Endothelial cell of umbilical vein (primary cell): ENCODE measurements around the gene CFAP61. TPM values are rescaled to one million over a fixed set of nuclear protein-coding genes. Genes with fewer than 3 reads are reported as not detected.

Experiments
- BruUV-seq: library from RNA; stranded (reverse); fragments of 400-500 nt; replicated peaks from 2 replicates; lab custom pipeline; 2021; lab: Mats Ljungman, UMichigan
- CTCF ChIA-PET: fragments of 300-600, 350-600 bp; sonication (Branson Sonifier 250); formaldehyde crosslinking; loops from one replicate; lab custom pipeline; 2021; ENCODE audit warnings: antibody characterized with exemption, inconsistent platforms; lab: Charles Lee
- POLR2A ChIA-PET: fragments of 300-600, 350-600 bp; sonication (Branson Sonifier 250); formaldehyde crosslinking; loops from one replicate; lab custom pipeline; 2021; ENCODE audit warnings: antibody characterized with exemption, inconsistent platforms; lab: Charles Lee
- DNase-seq: peaks from one replicate; pipeline ENCODE4 v3.0.0-alpha.2; 2011; ENCODE audit warnings: low read depth, low spot score
- FAIRE-seq: peaks from 2 replicates; lab custom pipeline; 2011; peaks lifted over from hg19 to GRCh38; lab: Jason Lieb, UNC
- H2AFZ ChIP-seq: 2 replicates; pipeline ENCODE4 v1.6.0; 2012; ENCODE audit warnings: low read depth, low read length, control low read depth, inconsistent platforms
- H3K27ac ChIP-seq: 2 replicates; pipeline ENCODE4 v1.5.1; 2011; ENCODE audit warnings: low read depth, mild to moderate bottlenecking, control low read depth, low read length, moderate library complexity; ENCODE audit not compliant: insufficient read depth
- H3K27me3 ChIP-seq, 2 experiments: 2 replicates each; pipeline versions ENCODE4 v1.6.0 to v1.6.1; 2011; ENCODE audit warnings: low read length in 2 of 2, mixed read lengths in 1 of 2; ENCODE audit not compliant: control insufficient read depth in 2 of 2, insufficient read depth in 2 of 2
- H3K36me3 ChIP-seq, 2 experiments: 2 replicates in 1 of 2; 3 replicates in 1 of 2; pipeline ENCODE4 v1.5.1; 2011; ENCODE audit warnings: low read length in 2 of 2, mild to moderate bottlenecking in 1 of 2, moderate library complexity in 1 of 2; ENCODE audit not compliant: control insufficient read depth in 2 of 2, insufficient read depth in 2 of 2; ENCODE audit errors: extremely low read depth in 1 of 2
- H3K4me1 ChIP-seq: 3 replicates; pipeline ENCODE4 v1.5.1; 2011; ENCODE audit warnings: mild to moderate bottlenecking, low read length; ENCODE audit not compliant: control insufficient read depth, insufficient read depth; ENCODE audit errors: extremely low read depth
- H3K4me2 ChIP-seq: 2 replicates; pipeline ENCODE4 v1.6.1; 2011; ENCODE audit warnings: low read length, control low read depth, mixed read lengths; ENCODE audit not compliant: insufficient read depth
- H3K4me3 ChIP-seq, 3 experiments: fragments of 200-600 bp in 1 of 3; sonication (generic), shearing (Covaris generic) in 1 of 3; replicated peaks in 1 of 3; 2 replicates each; pipeline ENCODE4 v1.5.1; 2011 to 2016; ENCODE audit warnings: control low read depth in 3 of 3, low read length in 3 of 3, mild to moderate bottlenecking in 2 of 3, inconsistent platforms in 1 of 3, low read depth in 1 of 3, moderate library complexity in 1 of 3; ENCODE audit not compliant: insufficient read depth in 1 of 3
- H3K79me2 ChIP-seq: 2 replicates; pipeline ENCODE4 v1.6.0; 2012; ENCODE audit warnings: low read length, inconsistent platforms; ENCODE audit not compliant: control insufficient read depth, insufficient read depth
- H3K9ac ChIP-seq: replicated peaks from 2 replicates; pipeline ENCODE3; 2011; ENCODE audit warnings: low read length, control low read depth; ENCODE audit not compliant: insufficient read depth; ENCODE audit errors: extremely low read depth
- H3K9me1 ChIP-seq: replicated peaks from 3 replicates; pipeline ENCODE4 v1.6.0; 2011; ENCODE audit warnings: mild to moderate bottlenecking, low read length; ENCODE audit not compliant: control insufficient read depth, insufficient read depth; ENCODE audit errors: extremely low read depth
- H3K9me3 ChIP-seq: replicated peaks from 2 replicates; pipeline ENCODE4 v1.5.1; 2012; ENCODE audit warnings: low read length, inconsistent platforms; ENCODE audit not compliant: control insufficient read depth, insufficient read depth
- H4K20me1 ChIP-seq: replicated peaks from 2 replicates; pipeline ENCODE3; 2011; ENCODE audit warnings: mild to moderate bottlenecking, low read length; ENCODE audit not compliant: control insufficient read depth, insufficient read depth; ENCODE audit errors: extremely low read depth
- EZH2 ChIP-seq: IDR thresholded peaks from 2 replicates; pipeline ENCODE4 v1.6.1; 2012; ENCODE audit warnings: borderline replicate concordance, low read depth, mild to moderate bottlenecking, moderate library complexity, low read length, inconsistent platforms; ENCODE audit not compliant: severe bottlenecking
- FOS ChIP-seq: IDR thresholded peaks from 2 replicates; pipeline ENCODE4 v1.6.1; 2011; ENCODE audit warnings: mild to moderate bottlenecking, low read length, moderate library complexity, borderline replicate concordance; ENCODE audit not compliant: insufficient read depth
- MAX ChIP-seq: IDR thresholded peaks from 2 replicates; pipeline ENCODE4 v1.6.1; 2011; ENCODE audit not compliant: insufficient read depth, insufficient read length
- MYC ChIP-seq: IDR thresholded peaks from one replicate; pipeline ENCODE4 v1.6.1; 2011; ENCODE audit warnings: mild to moderate bottlenecking, low read depth, low read length
- dilution Hi-C: fragments of 300-500 bp; cut with MboI; formaldehyde crosslinking; loops from one replicate; pipeline ENCODE4 v1.15.0; 2019; ENCODE audit warnings: low sequenced_read_pairs; ENCODE audit not compliant: extremely low pct_ligation_motif_present
- intact Hi-C: fragments of 100-400 bp; cut with micrococcal nuclease; formaldehyde crosslinking; loops from one replicate; pipeline ENCODE4 v1.10.0; 2022
- polyA plus RNA-seq, 4 experiments: library from polyadenylated mRNA; depleted of rRNA in 3 of 4; stranded (reverse) in 3 of 4; unstranded in 1 of 4; fragments of >200 nt; gene quantifications; 2 replicates each; pipeline versions ENCODE4 v1.2.1 to v1.2.3, GENCODE V29; 2011 to 2012; ENCODE audit warnings: missing spikeins in 1 of 4
- total RNA-seq: library from RNA; stranded (reverse); gene quantifications from 2 replicates; pipeline ENCODE4 v1.2.3, GENCODE V29; 2021

CFAP61 gene
- total and polyA plus RNA-seq, 2 donors (not counting 3 experiments of a cell fraction or from before 2014, with no cell fraction given): not detected

GRCh38 chr20:20363799-20364592 lies 311.7 kb downstream of the CFAP61 start:
- Histone ChIP-seq H4K20me1 (no peaks in the 10 kb centered on the region), H3K9me1 (no peaks in the 10 kb centered on the region), H3K36me3 (no peaks in the 10 kb centered on the region), H3K79me2 (no peaks in the 10 kb centered on the region), H3K27ac (no peak overlapping the region), H3K9me3 (no peaks in the 10 kb centered on the region), H3K9ac (no peak overlapping the region), H3K4me3 (no peak overlapping the region), H3K4me2 (no peak overlapping the region), H3K4me1 (no peaks in the 10 kb centered on the region), H3K27me3 (peaks cover 58 to 81% of the 10 kb centered on the region in 2 experiments), H2AFZ (no peak overlapping the region)
- dilution Hi-C loops (no loop called here), intact Hi-C loops (loop anchor here (5.0 to 10.0 kb wide), 3 partner anchors 51 to 461 kb away; no protein-coding TSS in a partner anchor)
- TF ChIP-seq MYC: no peak
- peak; percentile 99 for TF ChIP-seq EZH2
- no peak for TF ChIP-seq MAX
- FAIRE-seq: no peak
- ChIA-PET CTCF (no interaction called here), POLR2A (no interaction called here)
- DNase-seq: no peak
- BruUV-seq: no TSS peak

DNA sequence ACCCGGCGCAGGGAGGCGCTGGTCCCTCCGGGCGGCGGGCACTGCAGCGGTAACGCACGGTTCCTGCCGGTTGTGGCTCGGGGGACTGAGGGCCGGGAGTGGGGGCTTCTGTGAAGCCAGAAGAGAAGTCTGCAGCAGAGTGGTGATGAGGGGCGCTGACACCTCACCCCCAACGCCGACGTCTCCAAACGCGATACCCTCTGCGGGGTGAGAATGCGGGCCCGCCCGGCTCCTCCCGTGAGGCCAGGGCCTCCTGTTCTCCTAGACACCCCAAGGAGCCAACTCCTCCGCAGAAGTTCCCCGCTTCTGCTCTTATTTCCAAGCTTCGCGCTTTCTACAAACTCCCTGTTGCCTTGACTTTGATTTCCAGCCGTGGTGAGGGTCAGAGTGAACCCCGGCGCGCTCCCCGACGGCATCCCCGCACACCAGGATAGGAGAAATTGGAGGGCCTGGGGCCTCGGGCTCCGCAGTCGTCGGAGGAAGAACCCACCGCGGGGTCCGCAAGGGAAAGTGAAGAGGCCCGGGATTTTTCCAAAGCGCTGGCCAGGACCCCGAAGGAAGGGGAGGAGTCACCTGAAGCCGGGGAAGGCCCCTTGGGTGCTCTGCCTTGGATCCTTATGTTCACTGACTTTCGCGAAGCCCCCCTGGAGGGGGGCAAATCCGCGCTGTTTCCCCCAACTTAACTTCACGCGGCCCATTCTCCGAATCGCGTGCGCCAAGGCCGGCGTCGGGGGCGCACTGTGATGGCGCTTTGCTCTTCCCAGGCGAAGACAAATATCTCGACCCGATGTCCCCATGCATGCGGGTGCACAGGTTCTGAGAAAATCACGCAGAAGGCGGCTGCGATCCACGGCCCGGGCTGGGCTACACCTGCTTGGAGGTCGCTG lies 312.5 kb downstream of the CFAP61 start:
- no peak for TF ChIP-seq FOS
- TF ChIP-seq EZH2: peak; percentile 68
- Histone ChIP-seq H4K20me1 (no peaks in the 10 kb centered on the region), H3K36me3 (no peaks in the 10 kb centered on the region), H3K79me2 (no peaks in the 10 kb centered on the region), H3K9me3 (no peaks in the 10 kb centered on the region), H3K4me3 (no peak overlapping the region), H3K27ac (no peak overlapping the region), H2AFZ (no peak overlapping the region), H3K27me3 (peaks cover 65 to 87% of the 10 kb centered on the region in 2 experiments), H3K4me2 (no peak overlapping the region), H3K4me1 (no peaks in the 10 kb centered on the region), H3K9ac (no peak overlapping the region), H3K9me1 (no peaks in the 10 kb centered on the region)
- FAIRE-seq (no peak), DNase-seq (no peak)
- no TSS peak for BruUV-seq
- dilution Hi-C loops: no loop called here
- POLR2A ChIA-PET: no interaction called here
- intact Hi-C loops: loop anchor here (5.0 to 10.0 kb wide), 3 partner anchors 50 to 460 kb away; no protein-coding TSS in a partner anchor
- CTCF ChIA-PET: no interaction called here
